Psoas muscle (tissue), 8 donors: ENCODE results near the gene COL4A3. TPM values are rescaled to one million over a fixed set of nuclear protein-coding genes. Genes with fewer than 3 reads are reported as not detected.

Experiments
- ATAC-seq, 4 donors: fragments of 200-7000 bp; cut with Tn5 transposase; one replicate each; pipeline ENCODE4 v1.9.1; 2020; ENCODE audit warnings: moderate library complexity in 3 of 4, mild to moderate bottlenecking in 2 of 4
- DNase-seq, 2 donors: peaks; one replicate each; pipeline ENCODE4 v3.0.0-alpha.2; 2020
- H3K27ac ChIP-seq: fragments of 200-600 bp; one replicate; pipeline ENCODE4 v1.8.0; 2022
- H3K27me3 ChIP-seq, 3 donors: fragments of 200-600 bp in 1 of 3; one replicate each; pipeline versions ENCODE4 v1.6.1 to v1.8.0; 2013 to 2022; ENCODE audit warnings: low read length in 2 of 3, mild to moderate bottlenecking in 2 of 3, moderate library complexity in 1 of 3; ENCODE audit not compliant: insufficient read depth in 3 of 3
- H3K36me3 ChIP-seq, 2 donors: fragments of 200-600 bp in 1 of 2; one replicate each; pipeline versions ENCODE4 v1.6.1 to v1.8.0; 2013 to 2022; ENCODE audit warnings: low read depth in 1 of 2, mild to moderate bottlenecking in 1 of 2, moderate library complexity in 1 of 2; ENCODE audit not compliant: insufficient read depth in 1 of 2
- H3K4me1 ChIP-seq: fragments of 200-600 bp; one replicate; pipeline ENCODE4 v1.8.0; 2022
- H3K4me3 ChIP-seq: fragments of 200-600 bp; one replicate; pipeline ENCODE4 v1.8.0; 2022; ENCODE audit warnings: mild to moderate bottlenecking
- H3K9me3 ChIP-seq: fragments of 200-600 bp; one replicate; pipeline ENCODE4 v1.8.0; 2022
- WGBS, 3 donors: extraction: QIAGEN DNeasy Blood & Tissue Kit; methylation state at CpG; one replicate each; pipeline versions ENCODE4 v1.1.6 to v1.1.7; 2013; 5-methylcytosine and 5-hydroxymethylcytosine counted together
- intact Hi-C, 2 donors: fragments of 100-400 bp; cut with DNase I; formaldehyde crosslinking; loops; one replicate each; pipeline versions ENCODE4 v1.11.0 to v1.14.2; 2022
- polyA plus RNA-seq, 3 donors: library from polyadenylated mRNA; stranded (reverse); fragments of 200-250 nt; gene quantifications; one replicate each; pipeline ENCODE4 v1.2.3, GENCODE V29; 2013
- total RNA-seq, 4 donors: library from RNA; stranded (reverse); fragmentation: NEBNext Ultra II Directional in 2 of 4; extraction: Animal tissue kit (Norgen Biotek cat#: 25700) in 2 of 4; gene quantifications; one replicate each; pipeline versions ENCODE4 v1.2.1 to v1.2.4, GENCODE V29; 2021 to 2023
- TF ChIP-seq, protein P1 (sequence below): fragments of 200-600 bp; IDR thresholded peaks from one replicate; pipeline ENCODE4 v1.8.0; 2022; ENCODE audit warnings: antibody characterized with exemption
- donor health status: healthy with polysubstance abuse.
- donor health status: DM: no; HTN: no; CAD: no; lungs with moderate emphysema.
- donor health status: Bipolar disorder and iron deficiency.
- donor health status: healthy.
- donor health status: DM: yes; HTN: yes; CAD: no.
- donor health status: DM: no; HTN: no; CAD: no.
- donor health status: DM: no; HTN: no; CAD: no.
- donor health status: DM: yes; HTN: yes; CAD: no.

Gene COL4A3
- total and polyA plus RNA-seq, 7 donors: 3.1 to 29.4 (median 5.6) TPM

DNA sequence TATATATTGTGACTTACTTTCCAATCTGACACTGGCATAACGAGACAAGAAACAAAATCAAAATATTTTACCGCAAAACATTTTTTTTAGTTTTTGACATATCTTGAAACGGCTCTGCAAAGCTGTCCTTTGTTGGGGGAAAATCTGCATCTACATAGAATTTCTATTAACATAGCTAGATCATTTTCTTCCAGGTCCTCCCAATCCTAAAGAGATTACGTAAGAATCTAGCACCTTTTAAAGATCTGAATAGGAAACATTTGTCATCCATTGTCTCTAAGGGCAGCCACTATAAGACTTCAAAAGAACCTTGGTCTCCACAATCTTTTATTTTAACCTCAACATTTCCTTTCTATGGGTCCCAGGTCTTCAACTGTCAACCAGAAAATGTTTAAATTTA lies 159.4 kb downstream of the COL4A3 start:
- Histone ChIP-seq H3K36me3 (peaks cover 0 to 5% of the 10 kb centered on the region in 2 donors), H3K4me1 (peaks cover 15% of the 10 kb centered on the region), H3K9me3 (no peaks in the 10 kb centered on the region), H3K4me3 (peak overlapping the region; percentile 76), H3K27me3 (no peaks in the 10 kb centered on the region), H3K27ac (no peak overlapping the region)
- no peak for DNase-seq
- WGBS, 3 donors: 97 to 98% (median 98%) methylated on average over 4 of the region's 4 CpGs
- TF ChIP-seq, protein P1, sequence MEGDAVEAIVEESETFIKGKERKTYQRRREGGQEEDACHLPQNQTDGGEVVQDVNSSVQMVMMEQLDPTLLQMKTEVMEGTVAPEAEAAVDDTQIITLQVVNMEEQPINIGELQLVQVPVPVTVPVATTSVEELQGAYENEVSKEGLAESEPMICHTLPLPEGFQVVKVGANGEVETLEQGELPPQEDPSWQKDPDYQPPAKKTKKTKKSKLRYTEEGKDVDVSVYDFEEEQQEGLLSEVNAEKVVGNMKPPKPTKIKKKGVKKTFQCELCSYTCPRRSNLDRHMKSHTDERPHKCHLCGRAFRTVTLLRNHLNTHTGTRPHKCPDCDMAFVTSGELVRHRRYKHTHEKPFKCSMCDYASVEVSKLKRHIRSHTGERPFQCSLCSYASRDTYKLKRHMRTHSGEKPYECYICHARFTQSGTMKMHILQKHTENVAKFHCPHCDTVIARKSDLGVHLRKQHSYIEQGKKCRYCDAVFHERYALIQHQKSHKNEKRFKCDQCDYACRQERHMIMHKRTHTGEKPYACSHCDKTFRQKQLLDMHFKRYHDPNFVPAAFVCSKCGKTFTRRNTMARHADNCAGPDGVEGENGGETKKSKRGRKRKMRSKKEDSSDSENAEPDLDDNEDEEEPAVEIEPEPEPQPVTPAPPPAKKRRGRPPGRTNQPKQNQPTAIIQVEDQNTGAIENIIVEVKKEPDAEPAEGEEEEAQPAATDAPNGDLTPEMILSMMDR: no peak
- intact Hi-C loops: no loop called here
- ATAC-seq: no peak

DNA sequence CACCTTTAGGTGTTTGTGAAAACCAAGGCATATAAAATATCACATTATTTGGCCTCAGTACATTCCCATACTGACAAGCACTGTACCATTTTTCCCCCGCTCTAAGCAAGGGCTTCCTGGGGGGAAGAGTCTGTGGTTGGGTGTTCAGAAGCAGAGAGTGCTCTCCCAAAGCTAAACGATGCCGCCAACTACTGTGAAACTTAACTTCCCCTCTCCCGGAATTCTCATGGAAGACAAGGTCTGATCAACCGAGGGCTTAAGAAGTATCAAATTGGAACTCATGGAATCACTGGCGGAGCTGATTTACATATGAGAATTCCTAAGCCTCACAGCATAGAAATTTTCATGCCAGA lies 160.2 kb downstream of the COL4A3 start:
- TF ChIP-seq, protein P1: no peak
- intact Hi-C loops: no loop called here
- H3K4me3 ChIP-seq: peak overlapping the region; percentile 76
- H3K27me3 ChIP-seq: no peaks in the 10 kb centered on the region
- H3K36me3 ChIP-seq: peaks cover 0 to 13% of the 10 kb centered on the region in 2 donors
- peak overlapping the region; percentile 89 for H3K27ac ChIP-seq
- peak; percentile 12 to 55 (median 30) for ATAC-seq
- peaks cover 15% of the 10 kb centered on the region for H3K4me1 ChIP-seq
- no peaks in the 10 kb centered on the region for H3K9me3 ChIP-seq
- 9 to 12% (median 10%) methylated on average over 6 of the region's 6 CpGs for WGBS, 3 donors
- DNase-seq: no peak

DNA sequence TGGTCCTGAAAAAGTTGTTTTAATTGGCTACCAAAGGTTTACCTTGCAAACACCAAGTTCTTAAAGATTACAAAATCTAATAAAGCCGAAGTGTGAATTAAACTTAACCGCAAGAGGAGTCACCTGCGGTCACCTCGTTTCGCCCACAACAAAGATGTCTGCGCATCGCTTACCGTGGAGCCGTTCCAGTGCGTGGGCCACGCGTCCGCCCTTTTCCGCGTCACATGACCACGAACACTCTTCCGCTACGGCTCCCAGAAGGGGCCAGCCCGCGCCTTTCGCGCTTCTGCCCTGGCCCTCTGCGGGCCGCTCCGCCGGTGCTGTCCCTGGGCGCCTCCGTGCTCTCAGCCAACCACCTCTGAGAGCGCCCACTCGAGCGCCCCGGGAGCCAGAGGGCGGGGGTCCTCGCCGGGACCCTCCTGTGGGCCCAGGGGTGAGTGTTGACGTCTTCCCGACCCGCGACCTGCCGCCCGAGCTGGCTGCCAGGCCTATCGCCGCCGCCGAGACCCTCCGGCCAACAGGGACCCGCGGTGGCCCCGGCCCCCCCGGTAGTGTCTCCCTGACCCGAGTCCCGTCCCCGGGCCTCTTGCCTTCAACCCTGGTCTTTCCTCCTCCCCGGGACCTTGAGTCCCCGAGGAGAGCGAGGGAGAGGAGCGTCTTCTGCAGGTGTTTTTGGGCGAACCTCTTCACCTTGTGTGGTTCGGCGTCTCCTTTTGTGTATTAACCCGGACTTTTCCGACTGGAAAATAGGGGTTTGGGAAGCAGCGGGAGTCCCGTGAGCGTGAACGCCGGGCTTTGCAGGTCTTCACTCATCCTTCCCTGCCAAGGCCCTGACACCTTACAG lies 160.8 kb downstream of the COL4A3 start, which contains the start of gene MFF:
Gene MFF, plus strand, starts transcription at position 257 of the 844 bp plus-strand sequence. CDS start 5,415 bp downstream, outside the sequence.
- ATAC-seq (peak; percentile 99 to 100 (median 99)), DNase-seq (peak; percentile 93 to 96)
- no peaks in the 10 kb centered on the region for H3K9me3 ChIP-seq
- peak within 1 kb of the TSS; percentile 89 for H3K27ac ChIP-seq
- no peaks in the 10 kb centered on the region for H3K27me3 ChIP-seq
- peaks cover 0 to 19% of the 10 kb centered on the region in 2 donors for H3K36me3 ChIP-seq
- 0 to 11% (median 0%) methylated on average over 51 to 67 of the region's 67 CpGs for WGBS, 3 donors
- TF ChIP-seq, protein P1: peak; percentile 12
- H3K4me1 ChIP-seq: peaks cover 15% of the 10 kb centered on the region
- peak within 1 kb of the TSS; percentile 76 for H3K4me3 ChIP-seq
- intact Hi-C loops: no loop called here

DNA sequence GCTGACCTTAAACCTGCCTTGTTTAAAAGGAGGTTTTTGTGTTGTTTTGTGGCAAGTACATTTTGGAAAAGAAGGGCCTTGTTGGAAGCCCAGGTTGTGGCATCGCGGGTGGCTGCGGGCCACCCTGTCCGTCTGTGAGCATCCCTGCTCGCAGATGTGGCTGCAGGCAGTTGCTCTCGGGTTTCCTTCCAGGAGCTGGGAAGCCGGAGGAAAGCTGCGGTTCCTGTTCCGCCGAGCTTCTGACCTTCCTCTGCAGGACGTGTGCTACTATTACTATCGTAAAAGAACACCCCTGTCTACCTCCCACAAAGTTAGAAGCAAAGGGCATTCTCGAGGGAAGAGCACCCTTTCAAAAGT lies 161.4 kb downstream of the COL4A3 start:
- no peaks in the 10 kb centered on the region for H3K9me3 ChIP-seq
- H3K27ac ChIP-seq: peak overlapping the region; percentile 89
- DNase-seq (peak in 1 of 2 donors; percentile 60), ATAC-seq (peak; percentile 22 to 54 (median 33))
- no peaks in the 10 kb centered on the region for H3K27me3 ChIP-seq
- H3K4me1 ChIP-seq: peaks cover 15% of the 10 kb centered on the region
- intact Hi-C loops: no loop called here
- TF ChIP-seq, protein P1: no peak
- peak overlapping the region; percentile 76 for H3K4me3 ChIP-seq
- whole genome bisulfite sequencing, 3 donors: 0% methylated on average over 13 of the region's 13 CpGs
- peaks cover 0 to 25% of the 10 kb centered on the region in 2 donors for H3K36me3 ChIP-seq
